Measurements from ENCODE around the gene SDK1.

The SDK1 gene

DNA sequence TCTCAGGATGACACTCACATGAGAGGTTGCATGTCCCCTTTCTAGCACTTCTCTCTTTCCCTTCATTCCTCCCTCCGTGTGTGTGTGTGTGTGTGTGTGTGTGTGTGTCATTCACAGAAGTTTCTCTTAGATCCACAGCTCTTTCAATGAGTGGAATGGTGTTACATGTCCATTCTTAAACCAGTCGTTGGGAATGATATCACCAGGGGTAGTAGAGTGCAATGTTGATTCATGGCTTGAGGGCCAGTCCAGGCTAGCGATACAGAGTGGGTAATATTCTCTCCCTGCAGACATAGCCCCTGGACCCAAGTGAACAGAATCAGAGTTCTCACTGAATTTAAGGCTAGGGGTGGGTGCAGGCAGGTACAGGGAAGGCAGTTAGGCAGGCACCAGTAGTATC lies 187.8 kb downstream of the SDK1 start:
- no peaks in the 10 kb centered on the region for H3K9me3 ChIP-seq
- no peaks in the 10 kb centered on the region for H3K36me3 ChIP-seq
- no peak overlapping the region for H3K4me3 ChIP-seq (ENCODE audit: low read depth in 1 of 2, low read length in 1 of 2)
- TF ChIP-seq, protein P1, sequence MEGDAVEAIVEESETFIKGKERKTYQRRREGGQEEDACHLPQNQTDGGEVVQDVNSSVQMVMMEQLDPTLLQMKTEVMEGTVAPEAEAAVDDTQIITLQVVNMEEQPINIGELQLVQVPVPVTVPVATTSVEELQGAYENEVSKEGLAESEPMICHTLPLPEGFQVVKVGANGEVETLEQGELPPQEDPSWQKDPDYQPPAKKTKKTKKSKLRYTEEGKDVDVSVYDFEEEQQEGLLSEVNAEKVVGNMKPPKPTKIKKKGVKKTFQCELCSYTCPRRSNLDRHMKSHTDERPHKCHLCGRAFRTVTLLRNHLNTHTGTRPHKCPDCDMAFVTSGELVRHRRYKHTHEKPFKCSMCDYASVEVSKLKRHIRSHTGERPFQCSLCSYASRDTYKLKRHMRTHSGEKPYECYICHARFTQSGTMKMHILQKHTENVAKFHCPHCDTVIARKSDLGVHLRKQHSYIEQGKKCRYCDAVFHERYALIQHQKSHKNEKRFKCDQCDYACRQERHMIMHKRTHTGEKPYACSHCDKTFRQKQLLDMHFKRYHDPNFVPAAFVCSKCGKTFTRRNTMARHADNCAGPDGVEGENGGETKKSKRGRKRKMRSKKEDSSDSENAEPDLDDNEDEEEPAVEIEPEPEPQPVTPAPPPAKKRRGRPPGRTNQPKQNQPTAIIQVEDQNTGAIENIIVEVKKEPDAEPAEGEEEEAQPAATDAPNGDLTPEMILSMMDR (IDR thresholded peaks at IDR 0.05) = no peak
- H3K27ac ChIP-seq = no peak overlapping the region
- peaks cover 0 to 3% of the 10 kb centered on the region in 2 experiments for H3K4me1 ChIP-seq (ENCODE audit: control insufficient read depth in 1 of 2, insufficient read depth in 1 of 2, low read depth in 1 of 2, low read length in 1 of 2)
- no peaks in the 10 kb centered on the region for H3K27me3 ChIP-seq

DNA sequence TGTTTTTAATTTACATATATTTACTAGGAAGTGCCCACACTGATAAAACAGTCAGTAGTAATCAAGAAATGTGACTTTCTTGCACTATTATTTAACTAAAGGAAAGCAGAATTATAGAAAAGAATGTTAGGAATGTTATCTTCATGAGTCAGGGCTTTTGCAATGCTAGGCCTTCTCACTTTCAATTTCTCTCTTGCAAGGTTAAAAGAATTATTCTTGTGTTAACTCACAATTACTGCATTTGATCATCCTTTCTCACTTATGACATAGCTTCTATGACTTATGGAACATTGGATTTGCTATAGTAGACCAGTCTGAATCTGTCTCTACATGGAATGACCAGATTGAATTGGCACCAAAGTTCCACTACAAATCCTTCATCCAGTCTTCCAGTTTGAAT lies 192.4 kb downstream of the SDK1 start:
- Histone ChIP-seq H3K27ac (no peak overlapping the region), H3K27me3 (no peaks in the 10 kb centered on the region), H3K4me3 (ENCODE audit: low read depth in 1 of 2, low read length in 1 of 2) (no peak overlapping the region), H3K9me3 (no peaks in the 10 kb centered on the region), H3K4me1 (ENCODE audit: control insufficient read depth in 1 of 2, insufficient read depth in 1 of 2, low read depth in 1 of 2, low read length in 1 of 2) (no peaks in the 10 kb centered on the region), H3K36me3 (no peaks in the 10 kb centered on the region)
- TF ChIP-seq, protein P1 (IDR thresholded peaks at IDR 0.05) = no peak

DNA sequence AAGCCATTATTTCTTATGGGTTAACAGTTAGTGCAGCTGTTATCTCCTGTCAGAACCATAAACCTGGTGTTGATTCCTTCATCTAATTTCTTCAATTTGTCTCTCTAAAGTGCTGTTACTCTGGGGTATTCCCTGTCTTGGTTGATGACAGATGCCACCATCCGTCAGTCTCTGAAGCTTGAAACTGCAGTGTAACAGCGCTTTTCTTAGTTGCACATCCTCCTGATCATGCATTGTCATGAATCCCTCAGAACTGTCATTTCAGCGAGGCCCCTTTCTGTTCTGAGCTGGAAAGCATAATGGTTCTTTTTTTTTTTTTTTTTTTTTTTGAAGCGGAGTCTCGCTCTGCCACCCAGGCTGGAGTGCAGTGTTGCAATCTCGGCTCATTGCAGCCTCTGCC lies 193.9 kb downstream of the SDK1 start:
- TF ChIP-seq, protein P1 (IDR thresholded peaks at IDR 0.05) = no peak
- H3K4me3 ChIP-seq (ENCODE audit: low read depth in 1 of 2, low read length in 1 of 2) = no peak overlapping the region
- no peaks in the 10 kb centered on the region for H3K36me3 ChIP-seq
- no peaks in the 10 kb centered on the region for H3K9me3 ChIP-seq
- no peaks in the 10 kb centered on the region for H3K27me3 ChIP-seq
- no peaks in the 10 kb centered on the region for H3K4me1 ChIP-seq (ENCODE audit: control insufficient read depth in 1 of 2, insufficient read depth in 1 of 2, low read depth in 1 of 2, low read length in 1 of 2)
- H3K27ac ChIP-seq = no peak overlapping the region

GRCh38 chr7:3495530-3495929 lies 194.5 kb downstream of the SDK1 start:
- no peak overlapping the region for H3K27ac ChIP-seq
- H3K9me3 ChIP-seq = no peaks in the 10 kb centered on the region
- H3K4me3 ChIP-seq (ENCODE audit: low read depth in 1 of 2, low read length in 1 of 2) = no peak overlapping the region
- no peaks in the 10 kb centered on the region for H3K36me3 ChIP-seq
- H3K27me3 ChIP-seq = no peaks in the 10 kb centered on the region
- TF ChIP-seq, protein P1 (IDR thresholded peaks at IDR 0.05) = no peak
- H3K4me1 ChIP-seq (ENCODE audit: control insufficient read depth in 1 of 2, insufficient read depth in 1 of 2, low read depth in 1 of 2, low read length in 1 of 2) = no peaks in the 10 kb centered on the region

GRCh38 chr7:3495954-3496353 lies 194.9 kb downstream of the SDK1 start:
- H3K9me3 ChIP-seq = no peaks in the 10 kb centered on the region
- H3K36me3 ChIP-seq = no peaks in the 10 kb centered on the region
- H3K27ac ChIP-seq = no peak overlapping the region
- H3K4me1 ChIP-seq (ENCODE audit: control insufficient read depth in 1 of 2, insufficient read depth in 1 of 2, low read depth in 1 of 2, low read length in 1 of 2) = no peaks in the 10 kb centered on the region
- TF ChIP-seq, protein P1 (IDR thresholded peaks at IDR 0.05) = no peak
- H3K27me3 ChIP-seq = no peaks in the 10 kb centered on the region
- no peak overlapping the region for H3K4me3 ChIP-seq (ENCODE audit: low read depth in 1 of 2, low read length in 1 of 2)

DNA sequence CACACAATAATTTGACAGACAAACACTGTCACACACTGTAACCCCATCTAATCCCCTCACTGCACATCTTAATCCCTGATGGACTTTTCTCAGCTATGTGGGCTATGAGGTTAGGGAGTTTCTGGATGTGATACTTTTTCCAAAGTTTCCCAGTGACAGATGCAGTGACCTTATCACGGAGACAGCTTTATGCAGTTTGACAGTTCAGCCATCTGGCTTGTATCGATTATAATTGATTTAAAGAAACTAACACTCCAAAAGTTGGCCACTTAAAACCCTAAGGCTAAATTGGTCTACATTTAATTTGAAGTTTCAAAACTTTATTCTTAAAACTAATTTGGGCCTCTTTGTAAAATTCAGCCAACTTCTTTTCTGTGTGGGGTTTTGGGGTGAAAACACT lies 196.7 kb downstream of the SDK1 start:
- Histone ChIP-seq H3K4me1 (ENCODE audit: control insufficient read depth in 1 of 2, insufficient read depth in 1 of 2, low read depth in 1 of 2, low read length in 1 of 2) (no peaks in the 10 kb centered on the region), H3K4me3 (ENCODE audit: low read depth in 1 of 2, low read length in 1 of 2) (no peak overlapping the region), H3K27me3 (no peaks in the 10 kb centered on the region), H3K36me3 (no peaks in the 10 kb centered on the region), H3K9me3 (no peaks in the 10 kb centered on the region), H3K27ac (no peak overlapping the region)
- TF ChIP-seq, protein P1 (IDR thresholded peaks at IDR 0.05) = no peak
